DOHH2 (cell line): ENCODE data around the gene PPIL1.

Source experiments
- H3F3A ChIP-seq: fragments of 200-600 bp; sonication (generic), shearing (Covaris generic); 2 replicates; pipeline ENCODE4 v1.6.0; 2016; ENCODE audit warnings: antibody characterized with exemption, mild to moderate bottlenecking; ENCODE audit not compliant: control insufficient read depth, insufficient read depth
- H3K27ac ChIP-seq: fragments of 200-600 bp; sonication (generic); 2 replicates; pipeline ENCODE4 v1.5.1; 2014; ENCODE audit warnings: low read depth, mild to moderate bottlenecking, low read length, moderate library complexity
- H3K27me3 ChIP-seq: fragments of 200-600 bp; sonication (generic); 2 replicates; pipeline ENCODE4 v1.6.1; 2014; ENCODE audit warnings: mild to moderate bottlenecking, low read length, mixed read lengths; ENCODE audit not compliant: control insufficient read depth
- H3K36me3 ChIP-seq: fragments of 200-600 bp; sonication (generic); 2 replicates; pipeline ENCODE4 v1.6.1; 2014; ENCODE audit warnings: mild to moderate bottlenecking, low read length, moderate library complexity, mixed read lengths; ENCODE audit not compliant: control insufficient read depth
- H3K4me1 ChIP-seq: fragments of 200-600 bp; sonication (generic); 2 replicates; pipeline ENCODE4 v1.6.1; 2014; ENCODE audit warnings: mild to moderate bottlenecking, low read length, mixed read lengths; ENCODE audit not compliant: control insufficient read depth
- H3K4me2 ChIP-seq: fragments of 200-600 bp; sonication (generic); 2 replicates; pipeline ENCODE4 v1.6.0; 2014; ENCODE audit warnings: mild to moderate bottlenecking, low read length, moderate library complexity
- H3K4me3 ChIP-seq: fragments of 200-600 bp; sonication (generic); 2 replicates; pipeline ENCODE4 v1.5.1; 2014; ENCODE audit warnings: mild to moderate bottlenecking, low read length, mixed read lengths
- H3K79me2 ChIP-seq: fragments of 200-600 bp; sonication (generic); 2 replicates; pipeline ENCODE4 v1.6.1; 2014; ENCODE audit warnings: mild to moderate bottlenecking, low read length, mixed read lengths; ENCODE audit not compliant: control insufficient read depth
- H3K9me2 ChIP-seq: fragments of 200-600 bp; sonication (generic); replicated peaks from 2 replicates; pipeline ENCODE4 v1.6.1; 2014; ENCODE audit warnings: mild to moderate bottlenecking, low read length, mixed read lengths; ENCODE audit not compliant: control insufficient read depth
- H3K9me3 ChIP-seq: fragments of 200-600 bp; sonication (generic); 2 replicates; pipeline ENCODE4 v1.6.1; 2014; ENCODE audit warnings: antibody characterized with exemption, low read length, mixed read lengths; ENCODE audit not compliant: control insufficient read depth, insufficient read depth
- H4K20me1 ChIP-seq: fragments of 200-600 bp; sonication (generic); 2 replicates; pipeline ENCODE4 v1.6.0; 2014; ENCODE audit warnings: low read depth, mild to moderate bottlenecking, antibody characterized with exemption, low read length, moderate library complexity; ENCODE audit not compliant: control insufficient read depth, insufficient read depth
- EZH2phosphoT487 ChIP-seq: fragments of 200-600 bp; sonication (generic); IDR thresholded peaks from 2 replicates; pipeline ENCODE4 v1.6.1; 2017; ENCODE audit warnings: borderline replicate concordance, mild to moderate bottlenecking, antibody characterized with exemption, low read length, moderate library complexity, mixed read lengths
- TF ChIP-seq, protein P1 (sequence below): fragments of 200-600 bp; sonication (generic); IDR thresholded peaks from one replicate; pipeline ENCODE4 v1.5.1; 2014; ENCODE audit warnings: antibody characterized with exemption, mild to moderate bottlenecking, low read depth, low read length; ENCODE audit not compliant: poor library complexity, severe bottlenecking

The PPIL1 gene

DNA sequence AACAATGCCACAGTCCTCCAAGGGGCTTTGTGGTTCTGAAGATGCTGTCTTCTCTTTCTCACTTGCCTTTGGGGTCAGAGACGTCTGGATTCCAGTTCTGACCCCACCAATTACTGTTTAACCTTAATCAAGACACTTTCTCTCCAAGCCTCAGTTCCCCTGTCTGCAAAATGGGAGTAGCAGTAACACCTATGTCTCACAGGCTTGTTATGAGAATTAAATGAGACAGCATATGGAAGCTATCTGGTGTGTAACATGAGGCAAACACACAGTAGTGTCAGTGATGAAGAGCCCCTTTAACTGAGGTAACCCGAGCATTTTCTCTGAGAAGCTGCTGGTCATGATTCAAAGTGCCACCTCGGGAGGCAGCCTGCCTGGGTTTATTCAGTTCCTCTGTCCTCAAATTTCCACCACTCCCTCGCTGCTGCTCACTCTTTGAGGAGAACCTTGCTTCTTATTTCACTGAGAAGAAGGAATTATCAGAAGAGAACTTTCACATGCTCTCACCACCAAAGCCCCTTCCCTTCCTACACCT, 11.7 kb downstream of the PPIL1 start:
- Histone ChIP-seq H3K9me2 (no peaks in the 10 kb centered on the region), H4K20me1 (peaks cover 3% of the 10 kb centered on the region; the same call in 1 of the 2 replicates), H3K9me3 (no peaks in the 10 kb centered on the region), H3K27me3 (no peaks in the 10 kb centered on the region), H3K4me3 (no peak overlapping the region), H3K79me2 (peaks cover 96% of the 10 kb centered on the region), H3K36me3 (peaks cover 84% of the 10 kb centered on the region), H3K27ac (no peak overlapping the region), H3K4me2 (no peak overlapping the region), H3F3A (no peaks in the 10 kb centered on the region; the same call in 1 of the 2 replicates), H3K4me1 (peaks cover 11% of the 10 kb centered on the region)
- TF ChIP-seq EZH2phosphoT487 = no peak

GRCh38 chr6:36862164-36862847, 12.3 kb downstream of the PPIL1 start:
- H3K27ac ChIP-seq = no peak overlapping the region
- no peaks in the 10 kb centered on the region for H3K9me2 ChIP-seq
- peaks cover 3% of the 10 kb centered on the region; the same call in 1 of the 2 replicates for H4K20me1 ChIP-seq
- TF ChIP-seq, protein P1, sequence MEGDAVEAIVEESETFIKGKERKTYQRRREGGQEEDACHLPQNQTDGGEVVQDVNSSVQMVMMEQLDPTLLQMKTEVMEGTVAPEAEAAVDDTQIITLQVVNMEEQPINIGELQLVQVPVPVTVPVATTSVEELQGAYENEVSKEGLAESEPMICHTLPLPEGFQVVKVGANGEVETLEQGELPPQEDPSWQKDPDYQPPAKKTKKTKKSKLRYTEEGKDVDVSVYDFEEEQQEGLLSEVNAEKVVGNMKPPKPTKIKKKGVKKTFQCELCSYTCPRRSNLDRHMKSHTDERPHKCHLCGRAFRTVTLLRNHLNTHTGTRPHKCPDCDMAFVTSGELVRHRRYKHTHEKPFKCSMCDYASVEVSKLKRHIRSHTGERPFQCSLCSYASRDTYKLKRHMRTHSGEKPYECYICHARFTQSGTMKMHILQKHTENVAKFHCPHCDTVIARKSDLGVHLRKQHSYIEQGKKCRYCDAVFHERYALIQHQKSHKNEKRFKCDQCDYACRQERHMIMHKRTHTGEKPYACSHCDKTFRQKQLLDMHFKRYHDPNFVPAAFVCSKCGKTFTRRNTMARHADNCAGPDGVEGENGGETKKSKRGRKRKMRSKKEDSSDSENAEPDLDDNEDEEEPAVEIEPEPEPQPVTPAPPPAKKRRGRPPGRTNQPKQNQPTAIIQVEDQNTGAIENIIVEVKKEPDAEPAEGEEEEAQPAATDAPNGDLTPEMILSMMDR = no peak
- TF ChIP-seq EZH2phosphoT487 = no peak
- no peaks in the 10 kb centered on the region for H3K9me3 ChIP-seq
- H3K4me3 ChIP-seq = no peak overlapping the region
- no peak overlapping the region for H3K4me2 ChIP-seq
- H3F3A ChIP-seq = no peaks in the 10 kb centered on the region; the same call in 1 of the 2 replicates
- H3K79me2 ChIP-seq = peaks cover 95% of the 10 kb centered on the region
- no peaks in the 10 kb centered on the region for H3K27me3 ChIP-seq
- H3K4me1 ChIP-seq = peaks cover 11% of the 10 kb centered on the region
- H3K36me3 ChIP-seq = peaks cover 83% of the 10 kb centered on the region

- H3K27me3 ChIP-seq = no peaks in the 10 kb centered on the region
- no peaks in the 10 kb centered on the region for H3K9me3 ChIP-seq
- no peak for TF ChIP-seq EZH2phosphoT487
- TF ChIP-seq, protein P1 = no peak
- H3K79me2 ChIP-seq = peaks cover 81% of the 10 kb centered on the region
- H3K27ac ChIP-seq = no peak overlapping the region
- H3K4me1 ChIP-seq = no peaks in the 10 kb centered on the region
- H3K9me2 ChIP-seq = no peaks in the 10 kb centered on the region
- H4K20me1 ChIP-seq = no peaks in the 10 kb centered on the region
- no peak overlapping the region for H3K4me3 ChIP-seq
- no peaks in the 10 kb centered on the region; the same call in 1 of the 2 replicates for H3F3A ChIP-seq
- H3K36me3 ChIP-seq = peaks cover 83% of the 10 kb centered on the region
- no peak overlapping the region for H3K4me2 ChIP-seq
These were observed 14.5 kb downstream of the PPIL1 start for GRCh38 chr6:36860126-36860525.

GRCh38 chr6:36858407-36858981, 16.1 kb downstream of the PPIL1 start:
- peaks cover 82% of the 10 kb centered on the region for H3K36me3 ChIP-seq
- no peak for TF ChIP-seq EZH2phosphoT487
- TF ChIP-seq, protein P1 = no peak

More at GRCh38 chr6:36858407-36858981, 16.1 kb downstream of the PPIL1 start:
- no peaks in the 10 kb centered on the region for H3K27me3 ChIP-seq
- peaks cover 64% of the 10 kb centered on the region for H3K79me2 ChIP-seq
- no peaks in the 10 kb centered on the region for H3K9me2 ChIP-seq
- H3K4me2 ChIP-seq = no peak overlapping the region
- no peak overlapping the region for H3K27ac ChIP-seq
- H3K4me1 ChIP-seq = no peaks in the 10 kb centered on the region
- no peaks in the 10 kb centered on the region; the same call in 1 of the 2 replicates for H3F3A ChIP-seq
- H4K20me1 ChIP-seq = no peaks in the 10 kb centered on the region
- no peak overlapping the region for H3K4me3 ChIP-seq
- H3K9me3 ChIP-seq = no peaks in the 10 kb centered on the region
